Astrocyte of the cerebellum (primary cell): ENCODE results near the gene SERPINE2.

ENCODE experiments used
- DNase-seq: peaks from one replicate; pipeline ENCODE4 v3.0.0-alpha.2; 2011; ENCODE audit warnings: low read depth
- H3K4me3 ChIP-seq: 2 replicates; pipeline ENCODE4 v1.5.1; 2011; ENCODE audit warnings: mild to moderate bottlenecking, low read depth, low read length, moderate library complexity
- in situ Hi-C: cut with HindIII; loops from 2 replicates; pipeline ENCODE4 v1.10.0; 2017; ENCODE audit warnings: low sequenced_read_pairs
- TF ChIP-seq, protein P1 (sequence below): IDR thresholded peaks from 2 replicates; pipeline ENCODE4 v1.5.1; 2012; ENCODE audit warnings: low read length, low read depth, moderate library complexity, mild to moderate bottlenecking; ENCODE audit errors: missing control alignments

SERPINE2 gene

DNA sequence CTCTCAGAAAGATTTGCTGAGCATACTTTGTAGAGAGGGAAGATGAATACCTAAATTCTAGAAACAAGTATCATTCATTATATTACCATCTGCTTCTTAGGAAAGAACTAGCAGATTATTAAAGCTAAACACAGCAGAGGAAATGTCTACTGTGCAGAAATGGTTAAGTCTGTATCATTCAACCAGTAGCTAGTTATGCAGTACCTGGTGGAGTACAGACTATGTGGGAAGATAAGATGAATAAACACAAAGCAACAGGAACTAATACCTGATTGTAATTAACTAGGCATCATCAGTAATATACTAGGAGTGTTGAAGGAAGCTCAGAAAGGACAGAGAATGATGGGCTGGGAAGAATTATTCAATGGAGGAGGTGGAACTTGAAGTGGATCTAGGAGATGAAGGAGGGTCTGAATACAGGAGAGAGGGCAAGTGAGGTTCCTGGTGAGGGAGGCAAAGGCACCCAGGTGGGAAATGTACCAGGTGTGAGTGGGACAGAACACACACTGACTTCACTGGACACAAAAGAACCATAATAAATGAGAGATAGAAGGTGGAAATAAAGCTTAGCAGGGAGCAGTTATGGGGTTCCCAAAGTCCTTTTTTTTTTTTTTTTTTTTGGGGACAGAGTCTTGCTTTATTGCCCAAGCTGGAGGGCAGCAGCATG is 103.5 kb downstream of the SERPINE2 start:
- TF ChIP-seq, protein P1, sequence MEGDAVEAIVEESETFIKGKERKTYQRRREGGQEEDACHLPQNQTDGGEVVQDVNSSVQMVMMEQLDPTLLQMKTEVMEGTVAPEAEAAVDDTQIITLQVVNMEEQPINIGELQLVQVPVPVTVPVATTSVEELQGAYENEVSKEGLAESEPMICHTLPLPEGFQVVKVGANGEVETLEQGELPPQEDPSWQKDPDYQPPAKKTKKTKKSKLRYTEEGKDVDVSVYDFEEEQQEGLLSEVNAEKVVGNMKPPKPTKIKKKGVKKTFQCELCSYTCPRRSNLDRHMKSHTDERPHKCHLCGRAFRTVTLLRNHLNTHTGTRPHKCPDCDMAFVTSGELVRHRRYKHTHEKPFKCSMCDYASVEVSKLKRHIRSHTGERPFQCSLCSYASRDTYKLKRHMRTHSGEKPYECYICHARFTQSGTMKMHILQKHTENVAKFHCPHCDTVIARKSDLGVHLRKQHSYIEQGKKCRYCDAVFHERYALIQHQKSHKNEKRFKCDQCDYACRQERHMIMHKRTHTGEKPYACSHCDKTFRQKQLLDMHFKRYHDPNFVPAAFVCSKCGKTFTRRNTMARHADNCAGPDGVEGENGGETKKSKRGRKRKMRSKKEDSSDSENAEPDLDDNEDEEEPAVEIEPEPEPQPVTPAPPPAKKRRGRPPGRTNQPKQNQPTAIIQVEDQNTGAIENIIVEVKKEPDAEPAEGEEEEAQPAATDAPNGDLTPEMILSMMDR, result no peak
- DNase-seq, result no peak
- no peak overlapping the region for H3K4me3 ChIP-seq
- in situ Hi-C loops, result no loop called here

GRCh38 chr2:223934870-223935269 is 104.2 kb downstream of the SERPINE2 start:
- in situ Hi-C loops, result no loop called here
- no peak overlapping the region for H3K4me3 ChIP-seq
- DNase-seq, result no peak
- TF ChIP-seq, protein P1, result no peak

DNA sequence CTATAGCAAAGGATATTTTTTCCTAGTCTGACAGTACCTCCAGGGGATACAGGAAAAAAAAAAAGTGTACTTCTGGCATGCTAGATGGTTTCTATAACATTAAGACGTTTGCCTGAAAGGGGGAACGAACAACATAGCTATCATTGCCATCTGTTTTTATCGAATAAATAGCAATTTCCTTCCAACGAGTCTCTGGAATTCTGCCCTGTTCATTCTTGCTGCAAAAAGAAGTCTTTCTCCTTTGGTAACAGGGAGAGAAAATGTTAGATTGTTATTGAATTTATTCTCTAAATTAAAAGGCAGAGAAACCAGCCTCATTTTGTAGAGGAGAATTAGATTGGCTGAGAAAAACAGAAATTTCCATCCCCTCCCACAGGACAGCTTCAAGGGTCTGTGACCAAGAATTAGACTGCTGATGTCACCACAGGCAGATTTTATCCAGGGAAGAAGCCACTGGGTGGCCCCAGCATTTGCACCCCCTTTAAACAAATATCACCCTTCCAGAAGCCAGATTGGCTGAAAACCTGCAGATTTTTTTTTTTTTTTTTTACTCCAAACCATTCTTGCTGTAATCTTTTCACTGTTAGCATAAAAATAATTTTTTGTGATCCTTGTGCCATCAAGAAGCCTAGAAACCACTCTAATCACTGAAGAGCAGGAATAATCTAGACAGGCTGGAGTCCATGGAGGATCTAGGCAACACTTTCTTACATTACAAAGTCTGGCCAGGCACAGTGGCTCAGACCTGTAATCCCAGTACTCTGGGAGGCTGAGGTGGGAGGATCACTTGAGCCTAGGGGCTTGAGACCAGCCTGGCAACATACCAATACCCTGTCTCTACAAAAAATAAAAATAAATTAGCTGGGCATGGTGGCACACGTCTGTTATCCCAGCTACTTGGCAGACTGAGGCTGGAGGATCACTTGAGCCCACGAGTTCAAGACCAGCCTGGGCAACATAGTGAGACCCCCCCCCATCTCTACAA is 106.0 kb downstream of the SERPINE2 start:
- no peak overlapping the region for H3K4me3 ChIP-seq
- in situ Hi-C loops, result no loop called here
- TF ChIP-seq, protein P1, result no peak
- DNase-seq, result no peak

DNA sequence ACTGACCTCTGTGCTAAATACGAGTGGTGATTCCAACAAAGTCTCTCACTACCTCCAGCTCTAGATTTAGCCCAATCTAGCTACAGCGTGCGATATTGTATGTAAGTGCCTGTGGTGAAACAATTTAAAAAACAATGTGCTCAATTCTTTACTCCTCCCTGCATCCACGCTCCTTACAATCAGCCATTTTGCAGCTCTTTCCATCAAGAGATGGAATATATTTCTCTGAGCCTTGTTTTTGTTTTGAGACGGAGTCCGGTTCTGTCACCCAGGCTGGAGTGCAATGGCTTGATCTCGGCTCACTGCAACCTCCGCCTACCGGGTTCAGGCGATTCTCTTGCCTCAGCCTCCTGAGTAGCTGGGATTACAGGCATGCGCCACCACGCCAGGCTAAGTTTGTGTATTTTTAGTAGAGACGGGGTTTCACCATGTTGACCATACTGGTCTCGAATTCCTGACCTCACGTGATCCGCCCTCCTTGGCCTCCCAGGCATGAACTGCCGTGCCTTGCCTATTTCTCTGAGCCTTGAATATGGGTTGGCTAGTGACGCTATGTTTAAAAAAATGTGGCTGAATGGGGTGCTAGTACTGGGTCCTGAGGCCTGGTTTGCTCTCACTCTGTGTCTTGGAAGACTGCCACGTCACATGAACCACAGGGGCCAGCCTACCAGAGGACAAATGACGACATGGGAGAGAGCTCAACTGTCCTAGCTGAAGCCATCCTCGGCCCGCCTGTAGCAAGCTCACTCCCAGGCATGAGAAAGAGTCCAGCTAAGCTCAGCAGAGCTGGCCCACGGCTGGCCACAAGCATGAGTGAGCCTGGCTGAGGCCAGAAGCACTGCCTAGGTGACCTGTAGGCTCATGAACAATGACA is 108.7 kb downstream of the SERPINE2 start:
- DNase-seq, result no peak
- TF ChIP-seq, protein P1, result no peak
- no peak overlapping the region for H3K4me3 ChIP-seq
- in situ Hi-C loops, result no loop called here

DNA sequence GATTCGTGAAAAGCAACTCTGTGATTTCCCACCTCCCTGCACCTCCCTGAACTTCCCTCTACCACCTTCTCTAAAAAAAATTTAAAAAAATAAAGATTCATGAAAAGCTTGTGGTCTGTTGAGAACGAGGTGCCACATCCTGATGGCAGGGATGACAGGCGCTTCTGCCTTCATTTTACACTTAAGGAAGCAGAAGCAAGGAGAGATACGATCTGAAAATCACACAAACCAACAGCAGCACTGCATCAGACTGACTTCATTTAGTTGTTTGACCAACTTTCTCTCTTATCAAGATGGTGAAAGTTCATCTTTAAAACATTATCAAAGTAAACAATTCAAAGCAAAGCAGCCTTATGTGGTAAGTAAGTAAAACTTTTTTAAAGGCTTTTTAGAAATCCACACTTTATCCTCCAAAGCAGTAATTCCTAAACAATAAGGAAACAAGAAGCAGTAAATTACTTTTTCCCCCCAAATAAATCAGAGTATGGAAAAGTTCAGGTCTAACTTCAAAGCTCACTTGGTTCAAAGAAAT is 109.4 kb downstream of the SERPINE2 start:
- H3K4me3 ChIP-seq, result no peak overlapping the region
- in situ Hi-C loops, result no loop called here
- DNase-seq, result no peak
- TF ChIP-seq, protein P1, result no peak
